ENCODE measurements around the gene MID1.

The MID1 gene

DNA sequence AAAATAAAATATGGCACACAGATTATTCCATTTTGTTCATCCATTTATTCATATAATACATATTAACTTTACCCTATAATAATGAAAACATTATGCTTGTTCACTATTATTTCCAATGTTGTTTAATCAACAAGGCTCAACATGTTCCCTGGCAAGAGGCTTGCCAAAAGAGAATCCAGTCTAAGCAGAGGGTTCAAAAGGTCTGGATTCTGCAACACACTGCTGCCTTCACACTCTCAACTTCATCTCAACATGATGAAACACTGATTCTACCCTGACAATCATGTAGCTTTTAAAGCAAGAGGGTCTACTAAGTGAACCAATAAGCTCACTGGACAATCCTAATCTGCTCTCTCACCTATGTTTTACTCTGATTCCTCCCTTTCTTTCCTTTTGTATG lies 101.1 kb downstream of the MID1 start:
- Histone ChIP-seq H3K36me3 (ENCODE audit: insufficient read depth, insufficient read length, low read length) (no peaks in the 10 kb centered on the region), H3K9me3 (ENCODE audit: insufficient read depth, low read length) (no peaks in the 10 kb centered on the region), H3K9ac (ENCODE audit: insufficient read length, low read depth) (no peak overlapping the region), H3K4me1 (ENCODE audit: insufficient read depth, insufficient read length) (no peaks in the 10 kb centered on the region), H3K4me3 (ENCODE audit: insufficient read length, low read depth) (no peak overlapping the region), H3K27me3 (ENCODE audit: insufficient read depth, insufficient read length) (no peaks in the 10 kb centered on the region)
- TF ChIP-seq SUZ12 (IDR thresholded peaks at IDR 0.05; ENCODE audit: extremely low read depth, insufficient read depth, insufficient read length) (no peak), ZNF274 (IDR thresholded peaks at IDR 0.05; ENCODE audit: low read depth, low read length) (no peak)
- no peak for DNase-seq (ENCODE audit: low read depth, low spot score)

GRCh38 chrX:10518073-10518472 lies 102.3 kb downstream of the MID1 start:
- no peaks in the 10 kb centered on the region for H3K4me1 ChIP-seq (ENCODE audit: insufficient read depth, insufficient read length)
- no peak for DNase-seq (ENCODE audit: low read depth, low spot score)
- no peak overlapping the region for H3K9ac ChIP-seq (ENCODE audit: insufficient read length, low read depth)
- H3K9me3 ChIP-seq (ENCODE audit: insufficient read depth, low read length), result no peaks in the 10 kb centered on the region
- H3K27me3 ChIP-seq (ENCODE audit: insufficient read depth, insufficient read length), result no peaks in the 10 kb centered on the region
- no peaks in the 10 kb centered on the region for H3K36me3 ChIP-seq (ENCODE audit: insufficient read depth, insufficient read length, low read length)
- no peak for TF ChIP-seq SUZ12 (IDR thresholded peaks at IDR 0.05; ENCODE audit: extremely low read depth, insufficient read depth, insufficient read length)
- TF ChIP-seq YY1 (IDR thresholded peaks at IDR 0.05; ENCODE audit: insufficient read depth, insufficient read length), result no peak
- no peak for TF ChIP-seq ZNF274 (IDR thresholded peaks at IDR 0.05; ENCODE audit: low read depth, low read length)
- H3K4me3 ChIP-seq (ENCODE audit: insufficient read length, low read depth), result no peak overlapping the region

- H3K4me1 ChIP-seq (ENCODE audit: insufficient read depth, insufficient read length), result no peaks in the 10 kb centered on the region
- no peaks in the 10 kb centered on the region for H3K9me3 ChIP-seq (ENCODE audit: insufficient read depth, low read length)
- H3K4me3 ChIP-seq (ENCODE audit: insufficient read length, low read depth), result no peak overlapping the region
- no peaks in the 10 kb centered on the region for H3K36me3 ChIP-seq (ENCODE audit: insufficient read depth, insufficient read length, low read length)
- no peak for TF ChIP-seq ZNF274 (IDR thresholded peaks at IDR 0.05; ENCODE audit: low read depth, low read length)
- TF ChIP-seq SUZ12 (IDR thresholded peaks at IDR 0.05; ENCODE audit: extremely low read depth, insufficient read depth, insufficient read length), result no peak
- no peak for TF ChIP-seq YY1 (IDR thresholded peaks at IDR 0.05; ENCODE audit: insufficient read depth, insufficient read length)
- H3K27me3 ChIP-seq (ENCODE audit: insufficient read depth, insufficient read length), result no peaks in the 10 kb centered on the region
- no peak overlapping the region for H3K9ac ChIP-seq (ENCODE audit: insufficient read length, low read depth)
- DNase-seq (ENCODE audit: low read depth, low spot score), result no peak
Measured at GRCh38 chrX:10516781-10517322, 103.5 kb downstream of the MID1 start.

DNA sequence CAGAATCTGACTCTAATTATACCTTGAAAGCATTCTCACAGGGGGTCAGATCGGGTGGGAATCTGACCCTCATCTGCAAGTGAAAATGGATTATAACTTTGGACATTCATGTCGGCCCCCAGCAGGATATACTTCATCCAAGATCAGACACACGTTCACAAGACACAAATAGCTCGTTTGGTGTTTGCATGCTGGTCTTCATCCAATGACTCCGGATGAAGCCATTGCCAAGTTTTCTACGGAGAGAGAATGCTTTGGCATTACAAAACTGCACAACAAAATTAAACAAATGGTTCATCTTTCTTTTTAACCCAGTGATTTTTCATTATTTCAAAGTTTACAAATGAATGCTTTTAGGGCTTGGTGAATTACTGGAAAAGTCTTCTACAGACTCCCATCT lies 105.5 kb downstream of the MID1 start:
- H3K4me3 ChIP-seq (ENCODE audit: insufficient read length, low read depth), result no peak overlapping the region
- no peaks in the 10 kb centered on the region for H3K27me3 ChIP-seq (ENCODE audit: insufficient read depth, insufficient read length)
- H3K9me3 ChIP-seq (ENCODE audit: insufficient read depth, low read length), result no peaks in the 10 kb centered on the region
- no peaks in the 10 kb centered on the region for H3K4me1 ChIP-seq (ENCODE audit: insufficient read depth, insufficient read length)
- no peak overlapping the region for H3K9ac ChIP-seq (ENCODE audit: insufficient read length, low read depth)
- TF ChIP-seq ZNF274 (IDR thresholded peaks at IDR 0.05; ENCODE audit: low read depth, low read length), result no peak
- TF ChIP-seq SUZ12 (IDR thresholded peaks at IDR 0.05; ENCODE audit: extremely low read depth, insufficient read depth, insufficient read length), result no peak
- TF ChIP-seq YY1 (IDR thresholded peaks at IDR 0.05; ENCODE audit: insufficient read depth, insufficient read length), result no peak
- H3K36me3 ChIP-seq (ENCODE audit: insufficient read depth, insufficient read length, low read length), result no peaks in the 10 kb centered on the region
- DNase-seq (ENCODE audit: low read depth, low spot score), result no peak

GRCh38 chrX:10513974-10514373 lies 106.4 kb downstream of the MID1 start:
- Histone ChIP-seq H3K9ac (ENCODE audit: insufficient read length, low read depth) (no peak overlapping the region), H3K9me3 (ENCODE audit: insufficient read depth, low read length) (no peaks in the 10 kb centered on the region), H3K27me3 (ENCODE audit: insufficient read depth, insufficient read length) (no peaks in the 10 kb centered on the region), H3K36me3 (ENCODE audit: insufficient read depth, insufficient read length, low read length) (no peaks in the 10 kb centered on the region), H3K4me3 (ENCODE audit: insufficient read length, low read depth) (no peak overlapping the region), H3K4me1 (ENCODE audit: insufficient read depth, insufficient read length) (peaks cover 2% of the 10 kb centered on the region)
- TF ChIP-seq YY1 (IDR thresholded peaks at IDR 0.05; ENCODE audit: insufficient read depth, insufficient read length), result no peak
- TF ChIP-seq ZNF274 (IDR thresholded peaks at IDR 0.05; ENCODE audit: low read depth, low read length), result no peak
- TF ChIP-seq SUZ12 (IDR thresholded peaks at IDR 0.05; ENCODE audit: extremely low read depth, insufficient read depth, insufficient read length), result no peak
- DNase-seq (ENCODE audit: low read depth, low spot score), result no peak

GRCh38 chrX:10512741-10513140 lies 107.6 kb downstream of the MID1 start:
- DNase-seq (ENCODE audit: low read depth, low spot score), result no peak
- no peaks in the 10 kb centered on the region for H3K27me3 ChIP-seq (ENCODE audit: insufficient read depth, insufficient read length)
- TF ChIP-seq SUZ12 (IDR thresholded peaks at IDR 0.05; ENCODE audit: extremely low read depth, insufficient read depth, insufficient read length) (no peak), ZNF274 (IDR thresholded peaks at IDR 0.05; ENCODE audit: low read depth, low read length) (no peak), YY1 (IDR thresholded peaks at IDR 0.05; ENCODE audit: insufficient read depth, insufficient read length) (no peak)
- no peaks in the 10 kb centered on the region for H3K9me3 ChIP-seq (ENCODE audit: insufficient read depth, low read length)
- peaks cover 2% of the 10 kb centered on the region for H3K4me1 ChIP-seq (ENCODE audit: insufficient read depth, insufficient read length)
- H3K4me3 ChIP-seq (ENCODE audit: insufficient read length, low read depth), result no peak overlapping the region
- H3K9ac ChIP-seq (ENCODE audit: insufficient read length, low read depth), result no peak overlapping the region
- no peaks in the 10 kb centered on the region for H3K36me3 ChIP-seq (ENCODE audit: insufficient read depth, insufficient read length, low read length)

GRCh38 chrX:10512258-10512657 lies 108.1 kb downstream of the MID1 start:
- Histone ChIP-seq H3K4me1 (ENCODE audit: insufficient read depth, insufficient read length) (peaks cover 2% of the 10 kb centered on the region), H3K9me3 (ENCODE audit: insufficient read depth, low read length) (no peaks in the 10 kb centered on the region), H3K4me3 (ENCODE audit: insufficient read length, low read depth) (no peak overlapping the region), H3K27me3 (ENCODE audit: insufficient read depth, insufficient read length) (no peaks in the 10 kb centered on the region), H3K9ac (ENCODE audit: insufficient read length, low read depth) (no peak overlapping the region), H3K36me3 (ENCODE audit: insufficient read depth, insufficient read length, low read length) (no peaks in the 10 kb centered on the region)
- no peak for DNase-seq (ENCODE audit: low read depth, low spot score)
- no peak for TF ChIP-seq ZNF274 (IDR thresholded peaks at IDR 0.05; ENCODE audit: low read depth, low read length)
- TF ChIP-seq SUZ12 (IDR thresholded peaks at IDR 0.05; ENCODE audit: extremely low read depth, insufficient read depth, insufficient read length), result no peak
- TF ChIP-seq YY1 (IDR thresholded peaks at IDR 0.05; ENCODE audit: insufficient read depth, insufficient read length), result no peak

Measured in NT2/D1 (cell line).